Loucy (cell line): ENCODE results near the gene MYOF.

Source experiments
- H2AFZ ChIP-seq: fragments of 200-600 bp; sonication (generic); 2 replicates; pipeline ENCODE4 v1.6.0; 2016; ENCODE audit warnings: antibody characterized with exemption, mild to moderate bottlenecking, low read length, moderate library complexity
- H3F3A ChIP-seq: fragments of 200-600 bp; 2 replicates; pipeline ENCODE4 v1.6.0; 2016; ENCODE audit warnings: antibody characterized with exemption, low read depth, mild to moderate bottlenecking
- H3K27me3 ChIP-seq: fragments of 200-600 bp; sonication (generic); 2 replicates; pipeline ENCODE4 v1.6.1; 2014; ENCODE audit warnings: low read length, mild to moderate bottlenecking; ENCODE audit not compliant: insufficient read depth, poor library complexity, severe bottlenecking
- H3K36me3 ChIP-seq: fragments of 200-600 bp; sonication (generic); 2 replicates; pipeline ENCODE4 v1.6.1; 2016; ENCODE audit warnings: low read length; ENCODE audit not compliant: insufficient read depth
- H3K4me1 ChIP-seq: fragments of 200-600 bp; sonication (generic); 2 replicates; pipeline ENCODE4 v1.5.1; 2014; ENCODE audit warnings: low read length, mild to moderate bottlenecking; ENCODE audit not compliant: insufficient read depth, poor library complexity, severe bottlenecking
- H3K4me2 ChIP-seq: fragments of 200-600 bp; sonication (generic); 2 replicates; pipeline ENCODE4 v1.6.0; 2014; ENCODE audit warnings: antibody characterized with exemption, low read length, low read depth, mild to moderate bottlenecking; ENCODE audit not compliant: poor library complexity, severe bottlenecking
- H3K4me3 ChIP-seq: fragments of 200-600 bp; sonication (generic); 2 replicates; pipeline ENCODE4 v1.5.1; 2014; ENCODE audit warnings: low read length, mild to moderate bottlenecking, mixed read lengths; ENCODE audit not compliant: poor library complexity, severe bottlenecking
- H3K79me2 ChIP-seq: fragments of 200-600 bp; sonication (generic); 2 replicates; pipeline ENCODE4 v1.6.1; 2014; ENCODE audit warnings: low read length; ENCODE audit not compliant: insufficient read depth
- H3K9ac ChIP-seq: fragments of 200-600 bp; sonication (generic); 2 replicates; pipeline ENCODE4 v1.6.0; 2014; ENCODE audit warnings: mild to moderate bottlenecking, low read depth, low read length, moderate library complexity; ENCODE audit not compliant: poor library complexity, severe bottlenecking
- H3K9me2 ChIP-seq: fragments of 200-600 bp; sonication (generic); replicated peaks from 2 replicates; pipeline ENCODE4 v1.6.1; 2016; ENCODE audit warnings: low read depth, low read length, mixed read lengths
- H3K9me3 ChIP-seq: fragments of 200-600 bp; sonication (generic); 2 replicates; pipeline ENCODE4 v1.6.1; 2014; ENCODE audit warnings: mild to moderate bottlenecking, antibody characterized with exemption, low read length, low read depth; ENCODE audit not compliant: insufficient read depth
- H4K20me1 ChIP-seq: fragments of 200-600 bp; sonication (generic); 2 replicates; pipeline ENCODE4 v1.6.0; 2014; ENCODE audit warnings: antibody characterized with exemption, low read length, mild to moderate bottlenecking; ENCODE audit not compliant: insufficient read depth, poor library complexity, severe bottlenecking
- CTCF ChIP-seq: fragments of 200-600 bp; sonication (generic); conservative IDR thresholded peaks from 2 replicates; pipeline ENCODE4 v1.5.1; 2014; ENCODE audit warnings: mild to moderate bottlenecking, antibody characterized with exemption, low read length
- EZH2phosphoT487 ChIP-seq: fragments of 200-600 bp; IDR thresholded peaks from 2 replicates; pipeline ENCODE4 v1.6.1; 2018; ENCODE audit warnings: antibody characterized with exemption, mild to moderate bottlenecking, moderate library complexity, borderline replicate concordance

MYOF gene

GRCh38 chr10:93267521-93267920 is 214.6 kb downstream of the MYOF start:
- H3K4me2 ChIP-seq, result no peak overlapping the region
- H3K9me3 ChIP-seq, result no peaks in the 10 kb centered on the region
- TF ChIP-seq EZH2phosphoT487 (no peak), CTCF (no peak)
- H3K36me3 ChIP-seq, result no peaks in the 10 kb centered on the region
- H3K79me2 ChIP-seq, result no peaks in the 10 kb centered on the region
- peaks cover under 1% of the 10 kb centered on the region for H3K4me1 ChIP-seq
- no peak overlapping the region for H3K9ac ChIP-seq
- H3K4me3 ChIP-seq, result no peak overlapping the region
- H3K27me3 ChIP-seq, result no peaks in the 10 kb centered on the region
- H3K9me2 ChIP-seq, result no peaks in the 10 kb centered on the region
- no peak overlapping the region for H2AFZ ChIP-seq
- H3F3A ChIP-seq, result no peaks in the 10 kb centered on the region
- no peaks in the 10 kb centered on the region for H4K20me1 ChIP-seq

- Histone ChIP-seq H3K27me3 (no peaks in the 10 kb centered on the region), H3K4me2 (no peak overlapping the region), H3F3A (no peaks in the 10 kb centered on the region), H3K4me3 (no peak overlapping the region), H4K20me1 (no peaks in the 10 kb centered on the region), H2AFZ (no peak overlapping the region), H3K79me2 (no peaks in the 10 kb centered on the region), H3K9me3 (no peaks in the 10 kb centered on the region), H3K36me3 (no peaks in the 10 kb centered on the region), H3K9me2 (no peaks in the 10 kb centered on the region), H3K4me1 (no peaks in the 10 kb centered on the region), H3K9ac (no peak overlapping the region)
- TF ChIP-seq EZH2phosphoT487 (no peak), CTCF (no peak)
Observed at GRCh38 chr10:93266858-93267257, 215.3 kb downstream of the MYOF start.

GRCh38 chr10:93261961-93262610 is 220.0 kb downstream of the MYOF start:
- H3K36me3 ChIP-seq, result no peaks in the 10 kb centered on the region
- H3K9ac ChIP-seq, result no peak overlapping the region

More at GRCh38 chr10:93261961-93262610, 220.0 kb downstream of the MYOF start:
- H3K4me1 ChIP-seq, result no peaks in the 10 kb centered on the region
- H3K4me3 ChIP-seq, result no peak overlapping the region
- no peaks in the 10 kb centered on the region for H3K9me3 ChIP-seq
- H2AFZ ChIP-seq, result no peak overlapping the region
- H3K27me3 ChIP-seq, result no peaks in the 10 kb centered on the region
- no peak for TF ChIP-seq EZH2phosphoT487
- no peak for TF ChIP-seq CTCF
- no peaks in the 10 kb centered on the region for H3K79me2 ChIP-seq
- no peaks in the 10 kb centered on the region for H4K20me1 ChIP-seq
- H3F3A ChIP-seq, result no peaks in the 10 kb centered on the region
- H3K9me2 ChIP-seq, result no peaks in the 10 kb centered on the region
- no peak overlapping the region for H3K4me2 ChIP-seq
